Stimulated activated effector memory CD8-positive, alpha-beta T cell treated with anti-CD3 and anti-CD28 coated beads, Interleukin-12 subunit alpha, Interleukin-12 subunit beta, amount 100 ng/mL, for 72 hours (primary cell): ENCODE measurements around the gene SLC30A2.

Experiments used
- ATAC-seq: fragments of 150-1000 bp; cut with Tn5 transposase; 2 replicates; pipeline ENCODE4 v1.10.0; 2021
- DNase-seq, 2 donors: peaks; one replicate each; pipeline ENCODE4 v3.0.0; 2021 to 2022; ENCODE audit warnings: low spot score in 2 of 2
- H3K27ac Mint-ChIP-seq: one replicate; pipeline ENCODE4 v1.8.0; 2022; ENCODE audit warnings: mild to moderate bottlenecking, mixed read lengths
- H3K36me3 Mint-ChIP-seq: one replicate; pipeline ENCODE4 v1.8.0; 2022; ENCODE audit warnings: mild to moderate bottlenecking, mixed read lengths
- H3K4me1 Mint-ChIP-seq: one replicate; pipeline ENCODE4 v1.8.0; 2022; ENCODE audit warnings: mixed read lengths
- H3K4me3 Mint-ChIP-seq: one replicate; pipeline ENCODE4 v1.8.0; 2022; ENCODE audit warnings: mild to moderate bottlenecking, mixed read lengths
- H3K9me3 Mint-ChIP-seq: one replicate; pipeline ENCODE4 v1.8.0; 2022; ENCODE audit warnings: mixed read lengths

The SLC30A2 gene

DNA sequence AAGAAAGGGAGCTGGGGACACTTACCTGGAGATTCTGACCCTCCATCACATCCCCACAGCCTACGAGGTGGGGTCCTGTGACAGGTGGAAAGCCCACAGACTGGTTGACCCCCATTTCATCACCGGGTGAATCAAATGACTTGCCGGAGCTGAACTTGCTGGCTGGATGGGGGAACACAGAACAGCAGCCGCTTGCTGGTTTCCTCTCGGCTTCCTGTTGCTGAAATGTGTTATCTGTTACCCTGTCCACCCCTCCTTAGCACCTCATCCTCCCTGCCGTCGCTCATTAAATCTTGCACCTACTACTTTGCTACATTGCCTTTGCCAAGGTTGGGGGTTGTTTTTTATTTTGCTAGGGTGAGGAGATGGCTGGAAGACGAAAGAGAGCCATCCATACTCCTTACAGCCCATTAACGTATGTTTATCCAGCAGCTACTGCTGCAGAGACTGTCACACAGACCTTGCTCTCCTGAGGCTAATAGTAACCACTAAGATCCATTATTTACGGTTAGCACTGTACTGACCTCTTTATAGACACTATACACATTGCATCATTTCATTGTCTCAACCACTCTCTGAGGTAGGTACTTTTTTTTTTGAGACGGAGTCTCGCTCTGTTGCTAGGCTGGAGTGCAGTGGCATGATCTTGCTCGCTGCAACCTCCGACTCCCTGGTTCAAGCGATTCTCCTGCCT lies 55.1 kb downstream of the SLC30A2 start:
- peak overlapping the region; percentile 62 for H3K4me3 Mint-ChIP-seq
- DNase-seq = peak; percentile 20 to 75

GRCh38 chr1:25990251-25990650 lies 55.7 kb downstream of the SLC30A2 start:
- DNase-seq (peak in 1 of 2 donors; percentile 54), ATAC-seq (no peak)
- H3K27ac Mint-ChIP-seq = peak overlapping the region; percentile 85
- H3K4me1 Mint-ChIP-seq = peaks cover 63% of the 10 kb centered on the region
- H3K9me3 Mint-ChIP-seq = no peaks in the 10 kb centered on the region
- peak overlapping the region; percentile 62 for H3K4me3 Mint-ChIP-seq
- peaks cover 21% of the 10 kb centered on the region for H3K36me3 Mint-ChIP-seq

More for the DNA sequence above, 55.1 kb downstream of the SLC30A2 start:
- Mint-ChIP-seq H3K9me3 (no peaks in the 10 kb centered on the region), H3K4me1 (peaks cover 57% of the 10 kb centered on the region), H3K36me3 (peaks cover 15% of the 10 kb centered on the region), H3K27ac (peak overlapping the region; percentile 85)
- peak; percentile 87 for ATAC-seq

DNA sequence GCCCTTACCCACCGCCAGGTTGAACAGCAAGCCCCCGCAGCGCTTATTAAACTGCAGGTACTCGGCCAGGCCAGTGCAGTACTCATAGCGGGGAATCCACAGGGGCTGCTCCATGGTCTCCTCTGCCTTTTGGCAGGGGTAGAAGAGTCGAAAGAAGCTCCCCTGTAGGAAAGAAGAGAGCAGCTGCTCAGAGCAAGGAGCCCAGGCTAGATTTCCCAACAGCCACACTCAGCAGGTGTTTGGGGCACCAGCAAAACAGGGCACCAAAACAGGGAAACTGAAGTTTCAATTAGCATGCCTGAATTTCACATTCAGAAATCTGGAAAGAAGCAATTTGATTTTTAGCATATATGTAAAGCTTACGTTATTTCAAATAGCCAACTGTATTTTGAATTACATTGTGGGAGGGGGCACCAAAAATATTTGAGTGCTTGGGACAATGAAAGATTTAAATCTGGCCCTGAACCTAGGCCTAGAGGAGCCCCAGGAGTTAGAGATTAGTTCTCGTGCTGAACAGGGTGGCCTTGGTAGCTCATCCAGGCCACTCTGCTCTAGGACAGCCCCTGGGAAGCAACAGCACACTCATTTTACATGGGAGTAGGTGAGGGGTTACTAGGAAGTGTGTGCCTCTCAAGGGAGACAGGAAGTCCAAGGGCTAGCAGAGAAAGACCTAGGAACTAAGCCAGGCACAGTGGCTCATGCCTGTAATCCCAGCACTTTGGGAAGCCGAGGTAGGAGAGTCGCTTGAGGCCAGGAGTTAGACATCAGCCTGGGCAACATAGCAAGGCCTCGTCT lies 56.3 kb downstream of the SLC30A2 start:
- ATAC-seq = peak; percentile 9
- Mint-ChIP-seq H3K27ac (peak overlapping the region; percentile 85), H3K36me3 (peaks cover 26% of the 10 kb centered on the region), H3K4me3 (peak overlapping the region; percentile 62), H3K9me3 (no peaks in the 10 kb centered on the region), H3K4me1 (peaks cover 65% of the 10 kb centered on the region)
- DNase-seq = no peak

DNA sequence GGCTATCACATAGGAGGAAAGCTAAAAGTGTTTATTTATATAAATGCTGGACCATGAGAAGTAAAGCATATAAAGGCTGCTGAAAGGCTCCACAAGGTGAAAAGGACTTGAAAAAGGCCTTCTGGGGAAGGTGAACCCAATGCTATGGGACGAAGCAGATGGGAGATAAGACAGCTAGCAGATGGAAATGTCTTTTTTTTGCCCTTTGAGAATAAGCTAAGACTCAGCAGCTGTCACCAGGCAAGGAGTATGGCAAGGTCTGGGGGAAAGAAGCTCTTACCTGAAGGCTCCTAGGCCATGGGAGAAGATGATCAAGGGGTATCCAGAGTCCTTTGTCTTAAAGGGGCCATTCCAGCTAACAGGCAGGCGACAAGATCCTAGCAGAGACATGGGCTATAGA lies 58.0 kb downstream of the SLC30A2 start:
- ATAC-seq (no peak), DNase-seq (no peak)
- H3K27ac Mint-ChIP-seq = peak overlapping the region; percentile 85
- H3K9me3 Mint-ChIP-seq = no peaks in the 10 kb centered on the region
- no peak overlapping the region for H3K4me3 Mint-ChIP-seq
- peaks cover 40% of the 10 kb centered on the region for H3K36me3 Mint-ChIP-seq
- peaks cover 50% of the 10 kb centered on the region for H3K4me1 Mint-ChIP-seq
